Fibroblast of mammary gland (primary cell): ENCODE results near the gene MLST8.
"Not testable (repeated sequence)": the region's sequence is repeated elsewhere in the genome, so short reads cannot be mapped to it uniquely, and the experiment has no call there.

ENCODE experiments used
- DNase-seq: peaks from one replicate; pipeline ENCODE4 v3.0.0-alpha.2; 2010; ENCODE audit warnings: low read depth
- H3K4me3 ChIP-seq: 2 replicates; pipeline ENCODE4 v1.5.1; 2011; ENCODE audit warnings: low read depth, mild to moderate bottlenecking, low read length, moderate library complexity; ENCODE audit not compliant: control insufficient read depth
- CTCF ChIP-seq: conservative IDR thresholded peaks from 2 replicates; pipeline ENCODE4 v1.5.1; 2011; ENCODE audit warnings: low read depth, low read length, inconsistent platforms; ENCODE audit not compliant: control insufficient read depth, insufficient read depth

MLST8 gene

DNA sequence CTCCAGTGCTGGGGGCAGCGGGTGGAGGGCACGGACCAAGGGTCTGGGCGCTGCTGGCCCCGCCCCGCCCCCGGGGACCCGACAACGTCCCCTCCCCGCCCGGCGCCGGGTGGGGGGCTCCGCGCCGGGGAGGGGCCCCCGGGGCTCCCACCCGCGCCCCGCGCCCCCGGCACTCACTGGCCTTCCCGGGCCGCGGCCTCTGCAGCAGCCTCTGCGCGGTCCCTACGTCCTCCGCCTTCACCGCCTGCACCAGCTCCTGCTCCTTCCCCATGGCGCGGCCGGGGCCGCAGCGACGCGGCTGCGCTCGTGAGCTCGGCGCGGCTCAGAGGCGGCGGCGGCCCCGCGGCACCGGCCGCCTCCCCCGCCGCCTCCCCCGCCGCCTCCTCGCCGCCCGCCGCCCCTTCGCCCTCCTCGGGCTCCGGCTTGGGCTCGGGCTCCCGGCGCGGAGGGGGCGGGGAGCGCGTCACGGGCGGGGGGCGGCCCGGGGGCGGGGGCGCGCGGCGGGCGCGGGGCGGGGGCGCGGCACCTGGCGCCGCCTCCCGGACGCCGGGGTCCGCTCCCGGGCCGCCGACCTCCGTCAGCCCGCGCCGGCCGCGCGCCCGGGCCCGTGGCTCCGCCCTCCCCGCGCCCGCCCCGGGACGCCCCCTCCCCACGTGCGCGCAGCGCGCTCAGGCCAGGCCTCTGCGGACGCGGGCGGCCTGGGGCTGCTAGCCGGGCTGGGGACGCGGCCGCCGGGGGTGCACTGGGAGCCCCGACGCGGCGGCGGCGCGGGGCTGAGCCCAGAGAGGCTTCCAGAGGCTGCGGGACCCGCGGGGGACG, 8.9 kb upstream of the MLST8 start, which contains the start of gene CASKIN1:
TSS of gene CASKIN1 (minus strand) at position 444 of the 819 bp plus-strand sequence. CDS start at position 271, 173 bp downstream.
- no peak for TF ChIP-seq CTCF
- no peak for DNase-seq
- no peak within 1 kb of the TSS for H3K4me3 ChIP-seq

- no peak for DNase-seq
- no peak for TF ChIP-seq CTCF
- no peak overlapping the region for H3K4me3 ChIP-seq
These were observed 8.2 kb upstream of the MLST8 start for GRCh38 chr16:2196981-2197511.

GRCh38 chr16:2197765-2198164, 7.5 kb upstream of the MLST8 start:
- no peak for TF ChIP-seq CTCF
- no peak for DNase-seq
- no peak overlapping the region for H3K4me3 ChIP-seq

- TF ChIP-seq CTCF: no peak
- H3K4me3 ChIP-seq: no peak overlapping the region
- DNase-seq: no peak
These were observed 7.0 kb upstream of the MLST8 start for GRCh38 chr16:2198283-2198682.

GRCh38 chr16:2199095-2199494, 6.2 kb upstream of the MLST8 start:
- no peak for DNase-seq
- H3K4me3 ChIP-seq: no peak overlapping the region
- no peak for TF ChIP-seq CTCF

GRCh38 chr16:2199621-2200139, 5.6 kb upstream of the MLST8 start:
- no peak for DNase-seq
- TF ChIP-seq CTCF: no peak
- no peak overlapping the region for H3K4me3 ChIP-seq

DNA sequence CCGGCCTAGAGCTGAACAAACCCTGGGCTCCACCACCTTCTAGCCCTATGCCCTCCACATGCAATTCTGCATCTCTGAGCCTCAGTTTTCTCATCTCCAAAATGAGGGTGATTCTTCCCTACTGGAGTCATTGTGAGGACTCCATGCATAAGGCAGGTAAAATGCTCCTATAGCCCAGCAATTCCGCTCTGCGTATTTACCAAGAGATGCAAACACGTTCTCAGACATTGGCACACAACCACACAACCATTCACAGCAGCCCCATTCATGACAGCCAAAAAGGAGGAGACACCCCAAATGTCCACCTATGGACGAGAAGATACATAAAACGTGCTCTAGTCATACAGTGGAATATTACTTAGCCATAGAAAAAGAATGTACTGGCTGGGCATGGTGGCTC, 4.9 kb upstream of the MLST8 start:
- no peak overlapping the region for H3K4me3 ChIP-seq
- no peak for TF ChIP-seq CTCF
- no peak for DNase-seq

GRCh38 chr16:2203119-2203688, 2.0 kb upstream of the MLST8 start:
- not testable (repeated sequence) for H3K4me3 ChIP-seq

More at GRCh38 chr16:2203119-2203688, 2.0 kb upstream of the MLST8 start:
- DNase-seq: not testable (repeated sequence)
